ENCODE data around the gene SDS.

SDS gene

GRCh38 chr12:113398346-113399290, 5.1 kb downstream of the SDS start:
- no peak for DNase-seq

- no peak for DNase-seq
Observed at GRCh38 chr12:113397497-113398197, 6.0 kb downstream of the SDS start.

DNA sequence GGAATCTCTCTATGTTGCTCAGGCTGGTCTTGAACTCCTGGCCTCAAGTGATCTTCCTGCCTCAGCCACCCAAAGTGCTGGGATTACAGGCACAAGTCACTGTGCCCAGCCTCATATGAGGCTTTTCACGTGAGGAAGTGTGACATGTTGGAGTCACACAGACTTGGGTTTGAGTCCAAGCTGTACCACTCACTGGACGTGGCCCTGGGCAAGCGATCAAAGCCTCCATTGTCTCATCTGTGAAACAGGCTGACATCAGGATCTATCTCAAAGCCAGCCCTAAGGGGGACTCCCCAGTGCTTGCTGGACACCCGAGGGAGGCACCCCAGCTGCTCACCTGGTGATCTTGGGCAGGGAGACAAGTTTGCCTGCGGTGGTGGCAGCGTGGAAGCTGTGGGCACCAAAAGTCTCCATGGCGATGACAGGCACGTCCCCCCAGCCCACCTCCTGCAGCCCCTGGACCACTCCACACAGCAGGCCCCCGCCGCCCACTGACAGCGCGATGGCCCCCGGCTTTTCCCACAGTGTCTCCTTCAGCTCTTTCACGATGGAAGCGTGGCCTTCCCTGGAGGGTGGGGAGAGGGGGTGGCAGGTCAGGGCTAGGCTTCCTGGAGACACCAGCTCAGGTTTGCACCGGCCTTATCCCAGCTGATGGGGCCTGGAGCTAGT, 6.7 kb downstream of the SDS start:
- no peak for DNase-seq

DNA sequence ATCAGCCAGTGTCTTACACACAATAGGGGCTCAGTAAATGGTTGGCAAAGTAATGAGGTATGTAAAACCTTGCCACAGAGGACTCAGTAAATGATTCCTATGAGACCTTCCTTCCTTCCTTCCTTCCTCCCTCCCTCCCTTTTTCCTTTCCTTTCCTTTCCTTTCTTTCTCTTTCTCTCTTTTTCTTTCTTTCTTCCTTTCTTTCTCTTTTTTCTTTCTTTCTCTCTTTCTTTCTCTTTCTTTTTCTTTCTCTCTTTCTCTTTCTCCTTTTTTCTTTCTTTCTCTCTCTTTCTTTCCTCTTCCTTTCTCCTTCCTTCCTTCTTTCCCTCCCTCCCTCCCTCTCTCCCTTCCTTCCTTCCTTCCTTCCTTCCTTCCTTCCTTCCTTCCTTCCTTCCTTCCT, 7.5 kb downstream of the SDS start:
- no peak for DNase-seq

DNA sequence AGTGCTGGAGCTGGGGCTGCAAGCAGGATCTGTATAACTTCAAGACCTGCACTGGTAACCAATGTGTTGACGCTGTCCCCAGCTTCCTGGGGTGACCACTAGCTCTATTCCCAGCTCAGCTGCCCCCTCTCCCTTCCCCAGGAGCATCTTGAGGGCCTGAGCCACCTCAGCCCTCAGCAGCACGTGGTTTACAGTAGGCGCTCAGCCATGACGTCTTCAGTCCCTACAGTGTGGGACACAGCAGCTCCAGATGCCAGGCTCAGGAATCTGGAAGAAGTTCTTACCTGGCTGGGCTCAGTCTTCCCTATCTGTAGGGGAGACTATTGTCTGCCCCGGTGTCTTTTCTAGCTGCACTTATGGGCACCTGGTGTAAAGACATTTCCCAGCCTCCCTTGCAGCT, 8.6 kb downstream of the SDS start:
- DNase-seq, result no peak

DNA sequence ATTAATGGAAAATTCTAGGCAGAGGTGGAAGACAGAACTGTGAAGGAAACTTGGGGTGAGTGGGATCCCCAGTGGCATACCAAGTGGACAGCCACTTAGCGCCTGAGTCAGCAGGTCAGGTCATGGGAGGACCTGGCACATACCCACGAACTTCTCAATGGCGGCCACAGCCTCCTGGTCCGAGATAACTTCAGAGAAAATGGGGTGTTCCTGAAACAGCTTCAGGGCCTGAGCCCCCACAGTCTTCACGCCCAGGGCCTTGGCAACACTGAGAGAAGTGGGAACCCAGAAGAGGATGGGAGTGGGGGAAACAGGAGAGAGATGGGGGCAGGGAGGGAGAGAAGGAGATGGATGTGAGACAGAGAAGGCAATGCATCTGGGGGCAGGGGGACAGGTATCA, 9.9 kb downstream of the SDS start:
- no peak for DNase-seq

DNA sequence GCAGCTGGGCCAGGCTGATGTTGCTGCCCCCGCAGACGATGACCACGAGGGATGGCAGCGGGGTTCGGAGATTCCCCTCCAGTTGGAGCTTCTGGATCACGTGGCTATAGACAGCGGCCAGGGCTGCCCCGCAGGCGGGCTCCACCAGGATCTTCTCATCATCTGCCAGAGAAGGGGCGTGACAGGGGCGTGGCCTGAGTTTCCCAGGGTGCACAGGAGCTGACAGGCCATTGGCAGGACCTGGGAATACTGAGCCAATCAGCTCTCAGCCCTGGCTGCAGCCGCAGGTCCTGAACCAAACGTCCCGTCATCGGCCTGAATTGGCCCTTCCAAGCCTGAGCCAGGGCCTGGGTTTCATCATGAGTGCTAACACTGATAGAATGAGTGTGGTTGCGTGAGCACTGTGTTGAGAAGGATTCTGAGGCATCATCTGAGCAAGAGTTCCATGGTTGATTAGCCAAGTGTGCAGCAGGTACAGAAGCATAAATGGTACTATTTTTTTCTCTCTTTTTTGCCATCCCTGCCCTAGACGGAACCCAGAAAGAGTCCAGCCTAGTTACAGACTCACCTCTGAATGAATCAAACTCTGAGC, 10.6 kb downstream of the SDS start:
- no peak for DNase-seq

DNA sequence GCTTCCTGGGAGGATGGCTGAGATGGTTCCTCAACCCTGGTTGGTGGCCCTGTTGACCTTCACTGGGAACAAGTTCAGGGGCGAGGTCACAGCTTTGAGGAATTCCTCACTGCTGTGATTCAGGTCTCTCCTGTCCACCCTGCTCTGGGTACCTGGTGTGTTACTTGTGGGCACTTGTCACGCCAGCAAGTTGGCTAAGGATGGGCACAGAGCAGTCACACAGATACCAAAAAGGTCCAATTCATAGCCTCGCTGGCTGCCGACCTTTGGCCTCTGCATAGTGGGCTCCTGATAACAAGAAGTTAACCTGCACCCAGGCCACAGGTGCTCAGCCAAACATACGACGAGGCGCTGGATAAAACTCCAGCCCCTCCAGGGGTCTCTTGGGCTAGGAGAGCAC, 11.2 kb downstream of the SDS start:
- DNase-seq, result no peak

DNA sequence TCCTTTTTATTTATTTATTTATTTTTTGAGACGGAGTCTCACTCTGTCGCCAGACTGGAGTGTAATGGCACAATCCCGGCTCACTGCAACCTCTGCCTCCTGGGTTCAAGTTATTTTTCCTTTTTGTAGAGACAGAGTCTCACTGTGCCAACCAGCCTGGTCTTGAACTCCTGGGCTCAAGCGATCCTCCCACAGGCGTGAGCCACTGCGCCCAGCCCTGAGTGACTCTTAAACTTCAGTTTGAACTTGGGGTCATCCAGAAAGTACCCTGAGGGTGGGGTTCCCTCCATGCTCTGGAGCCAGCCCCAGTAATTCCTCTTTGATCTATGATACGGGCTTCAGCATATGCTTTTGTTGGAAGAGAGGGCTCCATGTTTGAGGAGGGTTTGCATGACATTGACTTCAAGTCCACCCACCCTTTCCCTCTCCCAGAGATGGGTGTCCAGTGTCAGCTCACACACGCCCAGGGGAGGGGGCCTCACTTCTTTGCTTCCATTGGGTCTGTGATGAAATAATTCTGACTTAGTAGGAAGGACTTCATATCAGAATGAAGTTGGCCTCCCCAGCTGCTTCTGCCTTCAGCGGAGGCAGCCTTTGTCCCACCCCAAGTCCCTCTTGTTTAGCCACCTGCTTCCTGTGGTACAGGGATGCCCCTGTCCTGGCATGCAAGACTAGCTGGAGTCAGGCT, 11.9 kb downstream of the SDS start:
- no peak for DNase-seq

DNA sequence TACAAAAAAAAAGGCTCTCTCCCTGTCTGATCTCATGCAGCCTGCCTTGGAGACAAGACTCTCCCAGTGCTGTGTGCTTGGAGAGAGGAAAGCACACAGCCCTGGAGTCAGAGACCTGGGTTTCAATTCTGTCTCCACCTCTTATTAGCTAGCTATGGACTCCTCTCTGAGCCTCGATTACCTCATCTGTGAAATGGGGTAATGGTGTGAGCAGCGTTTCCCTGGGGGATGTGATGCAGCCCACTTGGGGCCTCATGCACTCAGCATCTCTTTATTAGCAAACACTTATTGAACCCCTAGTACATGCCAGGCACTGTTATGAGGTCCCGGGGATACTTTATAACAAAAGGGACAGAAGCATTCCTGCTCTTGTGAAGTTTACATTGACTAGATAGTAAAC, 12.5 kb downstream of the SDS start:
- no peak for DNase-seq

- no peak for DNase-seq
Observed at GRCh38 chr12:113390064-113391043, 13.3 kb downstream of the SDS start.

GRCh38 chr12:113388351-113388750, 15.3 kb downstream of the SDS start:
- no peak for DNase-seq

DNA sequence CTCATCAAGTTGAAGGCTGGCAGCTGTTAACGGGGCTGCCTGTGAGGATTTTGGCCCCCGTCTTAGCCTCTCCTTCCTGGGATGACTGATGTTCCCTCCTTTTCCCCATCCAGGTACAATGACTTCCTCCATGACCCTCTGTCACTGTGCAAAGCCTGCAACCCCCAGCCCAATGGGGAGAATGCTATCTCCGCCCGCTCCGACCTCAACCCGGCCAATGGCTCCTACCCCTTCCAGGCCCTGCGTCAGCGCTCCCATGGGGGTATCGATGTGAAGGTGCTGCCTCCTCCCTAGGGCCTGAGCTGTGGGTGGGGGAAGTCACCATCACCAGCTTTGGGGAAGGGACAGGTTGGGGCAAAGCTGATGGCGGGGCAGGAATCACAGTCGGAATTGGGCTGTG, 16.1 kb downstream of the SDS start:
- no peak for DNase-seq

DNA sequence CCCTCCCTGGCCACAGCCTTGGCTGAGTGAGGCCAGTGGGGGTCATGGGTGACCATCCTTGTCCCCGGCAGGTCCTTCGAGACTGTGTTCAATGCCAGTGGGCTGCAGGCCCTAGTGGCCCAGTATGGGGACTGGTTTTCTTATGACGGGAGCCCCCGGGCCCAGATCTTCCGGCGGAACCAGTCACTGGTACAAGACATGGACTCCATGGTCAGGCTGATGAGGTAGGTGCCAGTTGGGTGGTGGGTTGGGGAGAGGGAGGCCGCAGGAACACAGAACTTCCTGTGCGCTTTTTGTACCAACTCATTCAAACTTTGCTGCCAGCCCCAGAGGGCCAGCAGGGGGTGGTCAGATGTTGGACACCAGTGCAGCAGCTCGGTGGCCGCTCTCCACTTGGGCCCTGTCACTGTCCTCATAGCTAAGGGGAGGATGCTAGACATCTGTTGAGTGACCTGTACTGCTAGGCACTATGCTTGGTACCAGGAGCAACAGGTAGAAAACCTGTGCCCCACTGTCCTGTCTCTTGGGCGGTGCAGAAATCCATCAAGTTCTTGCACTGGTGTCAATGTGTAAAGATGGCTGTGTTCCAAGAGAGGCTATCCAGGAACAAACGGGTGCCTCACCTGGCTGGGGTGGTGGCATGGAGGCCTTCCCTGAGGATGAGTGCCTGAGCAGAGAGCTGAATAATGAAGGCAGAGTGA, 16.7 kb downstream of the SDS start:
- DNase-seq, result no peak

- no peak for DNase-seq
Observed at GRCh38 chr12:113385282-113385882, 18.3 kb downstream of the SDS start.

DNA sequence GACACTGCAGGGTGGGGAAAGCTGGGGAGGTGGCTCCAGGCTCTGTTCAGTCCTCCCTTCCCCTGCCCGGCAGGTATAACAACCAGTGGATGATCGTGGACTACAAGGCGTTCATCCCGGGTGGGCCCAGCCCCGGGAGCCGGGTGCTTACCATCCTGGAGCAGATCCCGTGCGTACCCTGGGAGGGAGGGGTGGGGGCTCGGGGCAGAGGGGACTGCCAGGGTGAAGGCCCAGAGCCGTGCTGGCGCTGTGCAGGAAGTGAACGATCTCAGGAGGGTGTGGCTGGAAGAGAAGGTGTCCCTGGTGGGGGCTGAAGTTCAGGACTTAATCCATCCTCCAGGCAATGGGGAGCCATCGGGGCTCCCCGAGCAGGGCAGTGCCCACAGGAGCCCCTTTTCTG, 18.9 kb downstream of the SDS start:
- no peak for DNase-seq

- no peak for DNase-seq
Observed at GRCh38 chr12:113382206-113382605, 21.5 kb downstream of the SDS start.

DNA sequence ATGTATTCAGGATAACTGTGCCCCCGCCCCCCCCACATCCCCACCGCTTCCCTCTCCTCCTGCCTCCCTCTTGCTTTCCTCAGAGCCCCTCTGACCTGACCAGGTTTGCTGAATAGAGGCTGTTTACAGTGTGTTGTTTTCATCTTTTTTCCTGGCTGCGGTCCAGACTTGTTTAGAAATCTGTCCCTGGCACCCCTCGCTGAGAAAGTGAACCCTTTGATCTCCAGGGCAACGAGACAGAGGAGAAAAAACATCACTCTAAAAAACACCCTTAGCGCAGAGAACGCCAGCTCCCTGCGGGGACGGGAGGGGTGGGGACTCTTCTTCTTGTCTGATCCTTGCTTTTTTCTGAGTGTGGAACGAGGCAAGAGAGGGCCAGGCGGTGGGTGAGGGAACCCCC, 22.5 kb downstream of the SDS start:
- no peak for DNase-seq

DNA sequence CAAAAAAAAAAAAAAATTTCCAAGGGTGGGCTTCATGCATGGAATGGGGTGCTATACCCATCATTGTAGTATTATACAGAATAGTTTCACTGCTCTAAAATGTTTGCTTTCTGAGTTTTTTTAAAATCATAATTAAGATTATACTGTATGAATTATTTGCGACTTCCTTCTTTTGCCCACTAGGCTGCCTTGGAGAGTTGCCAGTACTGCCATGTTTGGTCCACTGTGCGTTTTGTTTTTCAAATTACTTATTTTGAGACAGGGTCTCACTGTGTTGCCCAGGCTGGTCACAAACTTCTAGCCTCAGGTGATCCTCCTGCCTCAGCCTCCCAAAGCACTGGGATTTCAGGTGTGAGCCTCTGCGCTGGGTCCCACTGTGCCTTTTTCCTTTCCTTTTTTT, 25.4 kb downstream of the SDS start:
- DNase-seq, result no peak

DNA sequence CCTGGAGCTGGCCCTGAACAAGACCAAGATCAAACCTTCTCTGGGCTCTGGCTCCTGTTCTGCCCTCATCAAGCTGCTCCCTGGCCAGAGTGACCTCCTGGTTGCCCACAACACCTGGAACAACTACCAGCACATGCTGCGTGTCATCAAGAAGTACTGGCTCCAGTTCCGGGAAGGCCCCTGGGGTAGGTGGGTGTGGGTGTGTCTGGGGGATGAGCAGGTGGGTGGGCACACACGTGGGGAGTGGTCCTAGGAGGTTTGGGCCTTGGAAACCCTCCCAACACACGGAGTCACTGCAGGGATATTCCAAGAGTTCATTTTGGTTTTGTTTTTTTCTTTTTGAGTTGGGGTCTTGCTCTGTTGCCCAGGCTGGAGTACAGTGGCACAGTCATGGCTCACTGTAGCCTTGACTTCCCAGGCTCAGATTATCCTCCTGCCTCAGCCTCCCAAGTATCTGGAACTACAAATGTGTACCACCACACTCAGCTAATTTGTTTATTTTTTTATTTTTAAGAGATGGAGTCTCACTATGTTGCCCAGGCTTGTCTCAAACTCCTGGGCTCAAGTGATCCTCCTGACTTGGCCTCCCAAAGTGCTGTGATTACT, 28.8 kb downstream of the SDS start:
- DNase-seq, result no peak

Measured in CD4-positive, alpha-beta T cell treated with Interleukin-10 for 1 hour (primary cell).